AG10803 (cell line): ENCODE data around the gene AURKAIP1.

ENCODE experiments used
- DNase-seq: peaks from one replicate; pipeline ENCODE4 v3.0.0; 2010; ENCODE audit warnings: low read depth
- H3K4me3 ChIP-seq: 2 replicates; pipeline ENCODE4 v1.5.1; 2011; ENCODE audit warnings: mild to moderate bottlenecking, low read length, control low read depth
- TF ChIP-seq, protein P1 (sequence below): conservative IDR thresholded peaks from 2 replicates; pipeline ENCODE4 v1.5.1; 2011; ENCODE audit warnings: mild to moderate bottlenecking, low read length, control low read depth, inconsistent platforms

Gene AURKAIP1

DNA sequence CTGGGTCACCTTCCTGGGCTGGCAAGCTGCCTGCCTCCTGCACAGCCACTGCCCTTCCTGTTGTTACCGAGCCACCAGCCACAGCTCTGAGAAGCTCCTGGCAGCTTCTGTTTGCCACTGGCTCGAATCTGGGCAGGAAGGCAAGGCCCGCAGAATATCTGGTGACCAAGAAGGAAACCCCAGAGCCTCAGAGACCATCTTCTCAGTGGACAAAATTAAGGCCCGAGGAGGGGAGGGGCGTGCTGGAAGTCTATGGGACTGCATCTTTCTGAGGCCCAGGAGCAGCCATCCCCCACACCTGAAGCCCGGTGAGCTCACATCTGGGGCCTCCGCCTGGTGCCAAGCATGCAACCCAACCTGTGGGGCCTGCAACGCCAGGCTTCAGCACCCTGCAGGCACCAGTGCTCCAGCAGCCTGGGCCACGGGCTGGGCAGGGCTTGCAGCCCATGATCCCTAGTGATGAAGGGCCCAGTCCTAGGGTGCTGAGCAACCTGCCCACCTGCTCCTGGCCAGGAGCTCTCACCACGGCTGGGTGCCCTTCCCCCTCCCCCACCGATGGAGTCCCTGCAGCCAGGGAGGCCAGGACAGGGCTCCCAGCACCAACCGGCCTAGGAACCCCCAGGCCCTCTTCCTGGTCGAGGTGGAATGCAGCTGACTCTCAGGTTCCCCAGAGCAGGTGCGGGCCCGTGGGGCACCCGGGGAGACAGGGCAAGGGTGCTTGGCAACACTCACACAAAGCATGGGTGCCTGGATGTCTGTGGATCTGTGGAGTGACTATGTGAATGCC is 49.5 kb downstream of the AURKAIP1 start:
- TF ChIP-seq, protein P1, sequence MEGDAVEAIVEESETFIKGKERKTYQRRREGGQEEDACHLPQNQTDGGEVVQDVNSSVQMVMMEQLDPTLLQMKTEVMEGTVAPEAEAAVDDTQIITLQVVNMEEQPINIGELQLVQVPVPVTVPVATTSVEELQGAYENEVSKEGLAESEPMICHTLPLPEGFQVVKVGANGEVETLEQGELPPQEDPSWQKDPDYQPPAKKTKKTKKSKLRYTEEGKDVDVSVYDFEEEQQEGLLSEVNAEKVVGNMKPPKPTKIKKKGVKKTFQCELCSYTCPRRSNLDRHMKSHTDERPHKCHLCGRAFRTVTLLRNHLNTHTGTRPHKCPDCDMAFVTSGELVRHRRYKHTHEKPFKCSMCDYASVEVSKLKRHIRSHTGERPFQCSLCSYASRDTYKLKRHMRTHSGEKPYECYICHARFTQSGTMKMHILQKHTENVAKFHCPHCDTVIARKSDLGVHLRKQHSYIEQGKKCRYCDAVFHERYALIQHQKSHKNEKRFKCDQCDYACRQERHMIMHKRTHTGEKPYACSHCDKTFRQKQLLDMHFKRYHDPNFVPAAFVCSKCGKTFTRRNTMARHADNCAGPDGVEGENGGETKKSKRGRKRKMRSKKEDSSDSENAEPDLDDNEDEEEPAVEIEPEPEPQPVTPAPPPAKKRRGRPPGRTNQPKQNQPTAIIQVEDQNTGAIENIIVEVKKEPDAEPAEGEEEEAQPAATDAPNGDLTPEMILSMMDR, result no peak
- DNase-seq, result no peak
- H3K4me3 ChIP-seq, result peak overlapping the region; percentile 70

DNA sequence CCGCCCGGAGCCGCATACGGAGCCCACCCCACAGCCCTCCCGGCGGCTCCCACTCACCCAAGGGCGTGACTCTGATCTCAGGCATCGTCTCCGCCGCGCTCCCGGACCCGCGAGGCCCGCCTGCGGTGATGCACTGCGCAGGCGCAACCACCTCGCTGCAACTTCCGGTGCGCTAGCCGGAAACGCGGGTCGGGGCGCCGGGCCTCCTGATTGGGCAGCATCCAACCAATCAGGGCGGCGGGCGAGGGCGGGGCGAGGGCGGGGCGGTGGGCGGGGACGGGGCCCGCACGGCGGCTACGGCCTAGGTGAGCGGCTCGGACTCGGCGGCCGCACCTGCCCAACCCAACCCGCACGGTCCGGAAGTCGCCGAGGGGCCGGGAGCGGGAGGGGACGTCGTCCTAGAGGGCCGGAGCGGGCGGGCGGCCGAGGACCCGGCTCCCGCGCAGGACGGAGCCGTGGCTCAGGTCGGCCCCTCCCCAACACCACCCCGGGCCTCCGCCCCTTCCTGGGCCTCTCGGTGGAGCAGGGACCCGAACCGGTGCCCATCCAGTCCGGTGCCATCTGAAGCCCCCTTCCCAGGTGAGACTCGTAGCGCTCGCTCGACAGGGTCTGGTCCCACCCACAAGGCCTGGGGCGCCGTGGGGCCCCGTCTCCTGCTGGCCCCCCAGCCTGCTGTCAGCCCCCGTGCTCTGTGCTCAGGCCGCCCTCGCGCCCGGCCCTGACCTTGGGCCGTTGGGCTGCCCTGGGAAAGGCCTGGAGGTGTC is 50.3 kb downstream of the AURKAIP1 start, which contains the start of the genes CPTP and INTS11:
Gene CPTP (plus strand): TSS at position 279 of the 764 bp plus-strand sequence. CDS start 2,109 bp downstream, outside the sequence.
Gene INTS11 (minus strand): TSS at position 137 of the 764 bp plus-strand sequence. CDS start 52 bp downstream, at position 85.
- TF ChIP-seq, protein P1, result no peak
- peak within 1 kb of the TSS; percentile 72 for H3K4me3 ChIP-seq
- DNase-seq, result peak; percentile 85

DNA sequence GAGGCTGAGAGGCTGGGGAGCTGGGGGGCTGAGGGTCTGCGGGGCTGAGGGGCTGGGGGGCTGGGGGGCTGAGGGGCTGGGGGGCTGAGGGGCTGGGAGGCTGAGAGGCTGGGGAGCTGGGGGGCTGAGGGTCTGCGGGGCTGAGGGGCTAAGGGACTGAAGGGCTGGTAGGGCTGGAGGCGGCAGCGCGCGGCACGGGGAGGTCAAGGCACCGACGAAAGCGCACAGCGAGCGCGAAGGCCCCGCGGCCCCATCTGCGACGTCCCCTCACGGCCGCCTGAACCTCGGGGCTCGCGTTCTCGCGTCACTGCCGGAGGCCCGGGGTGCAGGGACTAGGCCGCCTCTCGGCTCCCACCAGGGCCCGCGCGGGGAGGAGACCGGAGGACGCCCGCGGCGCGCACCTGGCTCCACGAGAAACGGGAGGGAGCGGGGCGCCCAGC is 50.9 kb downstream of the AURKAIP1 start:
- peak overlapping the region; percentile 72 for H3K4me3 ChIP-seq
- TF ChIP-seq, protein P1, result no peak
- DNase-seq, result no peak
